Measurements from ENCODE around the gene PSD.
A peak's percentile ranks its signal among the peaks of the same experiment; 100 is the strongest.

PSD gene

GRCh38 chr10:102411341-102412255 lies 7.0 kb downstream of the PSD start:
- Histone ChIP-seq H3K18ac (ENCODE audit: low read depth in 1 of 2, low read length in 2 of 2) (no peak overlapping the region), H3K4ac (ENCODE audit: low read depth in 1 of 2, low read length in 2 of 2) (no peak overlapping the region), H3K9ac (ENCODE audit: low read length) (no peak overlapping the region), H2BK5ac (ENCODE audit: low read depth, low read length, poor library complexity, severe bottlenecking) (no peak overlapping the region), H3K79me1 (replicated peaks; ENCODE audit: low read length, poor library complexity, severe bottlenecking) (no peaks in the 10 kb centered on the region), H3K36me3 (ENCODE audit: control insufficient read depth in 1 of 2, insufficient read depth in 2 of 2, low read depth in 1 of 2, low read length in 2 of 2) (no peaks in the 10 kb centered on the region), H4K91ac (ENCODE audit: low read length) (peak overlapping the region; percentile 31), H3K27me3 (ENCODE audit: control insufficient read depth in 1 of 2, insufficient read depth in 1 of 2, low read length in 2 of 2) (peaks cover 93 to 94% of the 10 kb centered on the region in 2 experiments), H4K8ac (ENCODE audit: low read length) (no peak overlapping the region), H3K4me1 (ENCODE audit: control insufficient read depth, insufficient read depth, low read depth, low read length) (peaks cover 19% of the 10 kb centered on the region), H3K23ac (ENCODE audit: low read length in 2 of 2) (no peak overlapping the region), H3K4me2 (ENCODE audit: low read length, poor library complexity, severe bottlenecking) (no peak overlapping the region), H3K9me3 (ENCODE audit: control insufficient read depth, low read length) (no peaks in the 10 kb centered on the region), H3K4me3 (ENCODE audit: insufficient read depth in 1 of 2, low read depth in 1 of 2, low read length in 2 of 2) (no peak overlapping the region), H2AK5ac (ENCODE audit: low read length, severe bottlenecking) (no peak overlapping the region), H2BK12ac (ENCODE audit: low read length in 2 of 2) (no peak overlapping the region), H3K14ac (ENCODE audit: low read length in 2 of 2) (no peak overlapping the region), H2BK15ac (ENCODE audit: low read depth, poor library complexity, severe bottlenecking) (peak overlapping the region; percentile 26), H2BK120ac (ENCODE audit: low read depth, low read length) (no peak overlapping the region), H2AFZ (ENCODE audit: low read depth, low read length) (no peak overlapping the region), H3K27ac (ENCODE audit: low read length, poor library complexity, severe bottlenecking) (no peak overlapping the region)
- no peak for DNase-seq
- WGBS: 84% methylated on average over 14 of the region's 14 CpGs

- Histone ChIP-seq H2BK12ac (ENCODE audit: low read length in 2 of 2) (peak overlapping the region in 1 of 2 experiments; percentile 10), H3K4me2 (ENCODE audit: low read length, poor library complexity, severe bottlenecking) (peak overlapping the region; percentile 69), H3K14ac (ENCODE audit: low read length in 2 of 2) (no peak overlapping the region), H2AK5ac (ENCODE audit: low read length, severe bottlenecking) (no peak overlapping the region), H4K91ac (ENCODE audit: low read length) (peak overlapping the region; percentile 13), H3K9me3 (ENCODE audit: control insufficient read depth, low read length) (no peaks in the 10 kb centered on the region), H3K4me1 (ENCODE audit: control insufficient read depth, insufficient read depth, low read depth, low read length) (peaks cover 19% of the 10 kb centered on the region), H4K8ac (ENCODE audit: low read length) (peak overlapping the region; percentile 89), H3K9ac (ENCODE audit: low read length) (no peak overlapping the region), H3K4ac (ENCODE audit: low read depth in 1 of 2, low read length in 2 of 2) (peak overlapping the region in 1 of 2 experiments; percentile 64), H3K4me3 (ENCODE audit: insufficient read depth in 1 of 2, low read depth in 1 of 2, low read length in 2 of 2) (peak overlapping the region; percentile 31 to 58), H2AFZ (ENCODE audit: low read depth, low read length) (peak overlapping the region; percentile 32), H3K27me3 (ENCODE audit: control insufficient read depth in 1 of 2, insufficient read depth in 1 of 2, low read length in 2 of 2) (peaks cover 90 to 91% of the 10 kb centered on the region in 2 experiments), H3K18ac (ENCODE audit: low read depth in 1 of 2, low read length in 2 of 2) (peak overlapping the region; percentile 56 to 76), H2BK120ac (ENCODE audit: low read depth, low read length) (peak overlapping the region; percentile 57), H2BK5ac (ENCODE audit: low read depth, low read length, poor library complexity, severe bottlenecking) (no peak overlapping the region), H3K79me1 (replicated peaks; ENCODE audit: low read length, poor library complexity, severe bottlenecking) (no peaks in the 10 kb centered on the region), H3K36me3 (ENCODE audit: control insufficient read depth in 1 of 2, insufficient read depth in 2 of 2, low read depth in 1 of 2, low read length in 2 of 2) (no peaks in the 10 kb centered on the region), H3K23ac (ENCODE audit: low read length in 2 of 2) (peak overlapping the region in 1 of 2 experiments; percentile 27), H3K27ac (ENCODE audit: low read length, poor library complexity, severe bottlenecking) (no peak overlapping the region), H2BK15ac (ENCODE audit: low read depth, poor library complexity, severe bottlenecking) (peak overlapping the region; percentile 73)
- peak; percentile 47 for DNase-seq
- 5% methylated on average over 47 of the region's 48 CpGs for WGBS
Observed at GRCh38 chr10:102410429-102411073, 8.0 kb downstream of the PSD start.

DNA sequence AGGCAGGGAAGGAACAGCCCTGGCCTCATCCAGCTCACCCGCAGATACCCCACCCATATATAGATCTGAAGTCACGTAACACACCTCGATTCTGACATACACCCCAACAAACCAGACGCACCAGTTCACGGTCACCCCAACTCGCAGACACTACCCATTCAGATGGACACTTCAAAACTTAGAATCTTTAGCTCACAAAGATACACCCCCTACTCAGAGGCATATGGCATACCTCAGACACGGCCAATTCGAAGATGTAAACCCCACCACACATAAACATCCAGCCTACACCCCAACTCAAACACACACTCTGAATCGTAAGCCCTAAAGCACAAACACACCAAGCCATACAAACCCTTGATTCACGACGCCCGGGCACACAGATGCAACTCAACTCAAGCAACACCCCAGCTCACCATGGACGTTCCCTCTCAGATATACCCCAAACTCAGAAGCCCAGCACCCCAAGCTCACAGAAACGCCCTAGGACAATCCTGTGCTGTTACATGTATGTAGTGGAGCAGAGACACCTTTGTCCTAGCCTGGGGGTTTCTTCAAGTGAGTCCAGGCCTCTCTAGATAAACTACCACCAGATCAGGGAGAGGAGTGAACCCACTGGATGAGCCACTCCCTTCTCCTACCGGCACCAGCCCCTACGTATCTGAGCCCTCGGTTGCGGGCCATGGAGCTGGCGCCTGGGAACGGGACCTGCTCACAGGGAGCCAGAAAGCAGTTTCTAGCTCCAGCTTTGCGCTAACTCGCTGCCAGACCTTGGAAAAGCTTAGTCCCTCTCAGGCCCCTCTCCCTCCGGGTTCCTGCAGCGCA lies 8.8 kb downstream of the PSD start:
- Histone ChIP-seq H3K4me2 (ENCODE audit: low read length, poor library complexity, severe bottlenecking) (peak overlapping the region; percentile 72), H2BK15ac (ENCODE audit: low read depth, poor library complexity, severe bottlenecking) (peak overlapping the region; percentile 73), H2BK120ac (ENCODE audit: low read depth, low read length) (peak overlapping the region; percentile 57), H3K18ac (ENCODE audit: low read depth in 1 of 2, low read length in 2 of 2) (peak overlapping the region; percentile 56 to 76), H3K23ac (ENCODE audit: low read length in 2 of 2) (peak overlapping the region; percentile 27 to 68), H3K4me3 (ENCODE audit: insufficient read depth in 1 of 2, low read depth in 1 of 2, low read length in 2 of 2) (peak overlapping the region in 1 of 2 experiments; percentile 58), H2AK5ac (ENCODE audit: low read length, severe bottlenecking) (no peak overlapping the region), H4K8ac (ENCODE audit: low read length) (peak overlapping the region; percentile 89), H3K79me1 (replicated peaks; ENCODE audit: low read length, poor library complexity, severe bottlenecking) (no peaks in the 10 kb centered on the region), H3K27me3 (ENCODE audit: control insufficient read depth in 1 of 2, insufficient read depth in 1 of 2, low read length in 2 of 2) (peaks cover 88% of the 10 kb centered on the region in 2 experiments), H4K91ac (ENCODE audit: low read length) (no peak overlapping the region), H3K4ac (ENCODE audit: low read depth in 1 of 2, low read length in 2 of 2) (peak overlapping the region in 1 of 2 experiments; percentile 64), H2BK12ac (ENCODE audit: low read length in 2 of 2) (peak overlapping the region in 1 of 2 experiments; percentile 21), H3K9me3 (ENCODE audit: control insufficient read depth, low read length) (no peaks in the 10 kb centered on the region), H2BK5ac (ENCODE audit: low read depth, low read length, poor library complexity, severe bottlenecking) (no peak overlapping the region), H3K36me3 (ENCODE audit: control insufficient read depth in 1 of 2, insufficient read depth in 2 of 2, low read depth in 1 of 2, low read length in 2 of 2) (no peaks in the 10 kb centered on the region), H3K4me1 (ENCODE audit: control insufficient read depth, insufficient read depth, low read depth, low read length) (peaks cover 19% of the 10 kb centered on the region), H3K27ac (ENCODE audit: low read length, poor library complexity, severe bottlenecking) (no peak overlapping the region), H2AFZ (ENCODE audit: low read depth, low read length) (peak overlapping the region; percentile 32), H3K14ac (ENCODE audit: low read length in 2 of 2) (peak overlapping the region in 1 of 2 experiments; percentile 41), H3K9ac (ENCODE audit: low read length) (no peak overlapping the region)
- peak; percentile 33 for DNase-seq
- WGBS: 41% methylated on average over 24 of the region's 24 CpGs

All from mesenchymal stem cell (in vitro differentiated cells and primary cell).